GM11168 (cell line): ENCODE data around the gene KIF3C.
"Not testable (repeated sequence)": the region's sequence is repeated elsewhere in the genome, so short reads cannot be mapped to it uniquely, and the experiment has no call there.

Experiments used
- in situ Hi-C: fragments of 300-500 bp; cut with MboI; formaldehyde crosslinking; loops from one replicate; pipeline ENCODE4 v1.12.0; 2022; ENCODE audit warnings: low sequenced_read_pairs; ENCODE audit not compliant: unreplicated experiment

Gene KIF3C

DNA sequence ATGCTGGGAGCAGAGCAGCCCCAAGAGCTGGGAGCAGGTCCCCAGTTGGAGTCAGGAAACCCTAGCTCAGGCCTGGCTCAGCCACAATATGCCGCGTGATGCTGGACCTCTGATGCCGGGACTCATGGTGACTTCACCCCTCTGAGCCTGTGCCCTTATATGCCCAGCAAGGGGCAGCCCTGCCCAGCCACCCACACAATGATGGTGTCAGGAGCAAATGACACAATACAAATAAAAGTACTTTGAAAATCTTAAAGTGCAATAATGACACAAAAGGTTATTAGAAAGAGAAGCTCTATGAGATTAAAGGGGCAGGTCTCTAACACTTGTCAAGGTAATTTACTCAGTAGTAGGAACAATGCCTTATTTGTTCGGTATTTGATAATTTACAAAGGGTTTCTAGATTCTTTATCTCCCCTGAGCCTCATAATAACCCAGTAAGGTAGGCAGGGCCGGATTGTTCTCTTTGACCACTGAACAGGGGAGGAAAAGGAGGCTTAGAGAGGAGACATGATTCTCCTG, 18.3 kb upstream of the KIF3C start:
- in situ Hi-C loops = no loop called here

GRCh38 chr2:25999406-25999805, 17.1 kb upstream of the KIF3C start:
- in situ Hi-C loops = not testable (repeated sequence)

- in situ Hi-C loops = not testable (repeated sequence)
Observed at GRCh38 chr2:25998816-25999383, 16.6 kb upstream of the KIF3C start.

GRCh38 chr2:25996844-25997243, 14.5 kb upstream of the KIF3C start:
- in situ Hi-C loops = no loop called here

DNA sequence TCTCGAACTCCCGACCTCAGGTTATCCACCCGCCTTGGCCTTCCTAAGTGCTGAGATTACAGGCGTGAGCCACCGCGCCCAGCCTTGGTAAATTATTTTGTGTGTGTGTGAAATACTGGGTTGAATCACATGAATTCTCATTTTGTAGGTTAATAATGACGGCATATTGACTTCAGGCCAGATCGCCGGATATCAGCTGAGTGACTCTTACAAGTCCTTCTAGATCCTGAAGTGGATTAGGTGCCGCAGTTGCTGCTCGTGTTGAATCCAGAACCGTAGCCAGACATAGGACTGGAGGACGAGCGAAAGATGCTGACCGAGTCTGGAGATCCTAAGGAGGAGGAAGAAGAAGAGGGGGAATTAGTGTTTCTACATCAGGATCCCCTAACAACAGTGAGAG, 12.2 kb upstream of the KIF3C start:
- in situ Hi-C loops = no loop called here

GRCh38 chr2:25993049-25993448, 10.8 kb upstream of the KIF3C start:
- in situ Hi-C loops = no loop called here

GRCh38 chr2:25992556-25992955, 10.3 kb upstream of the KIF3C start:
- in situ Hi-C loops = no loop called here

GRCh38 chr2:25991965-25992364, 9.7 kb upstream of the KIF3C start:
- in situ Hi-C loops = no loop called here

DNA sequence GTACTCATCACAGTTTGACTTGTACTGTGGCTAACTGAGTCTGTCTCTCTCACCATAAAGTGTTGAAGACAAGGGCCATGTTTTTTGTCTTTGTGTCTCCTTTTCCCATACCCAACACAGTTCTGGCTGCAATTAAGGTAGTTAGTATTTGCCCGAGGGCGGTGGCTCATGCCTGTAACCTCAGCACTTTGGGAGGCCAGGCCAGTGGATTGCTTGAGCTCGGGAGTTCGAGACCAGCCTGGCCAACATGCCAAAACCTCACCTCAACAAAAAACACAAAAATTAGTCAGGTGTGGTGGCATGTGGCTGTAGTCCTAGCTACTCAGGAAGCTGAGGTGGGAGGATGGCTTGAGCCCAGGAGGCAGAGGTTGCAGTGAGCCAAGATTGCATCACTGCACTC, 6.9 kb upstream of the KIF3C start:
- in situ Hi-C loops = loop anchor here (10.0 kb wide), 1 partner anchor 156 kb away; no protein-coding TSS in a partner anchor

DNA sequence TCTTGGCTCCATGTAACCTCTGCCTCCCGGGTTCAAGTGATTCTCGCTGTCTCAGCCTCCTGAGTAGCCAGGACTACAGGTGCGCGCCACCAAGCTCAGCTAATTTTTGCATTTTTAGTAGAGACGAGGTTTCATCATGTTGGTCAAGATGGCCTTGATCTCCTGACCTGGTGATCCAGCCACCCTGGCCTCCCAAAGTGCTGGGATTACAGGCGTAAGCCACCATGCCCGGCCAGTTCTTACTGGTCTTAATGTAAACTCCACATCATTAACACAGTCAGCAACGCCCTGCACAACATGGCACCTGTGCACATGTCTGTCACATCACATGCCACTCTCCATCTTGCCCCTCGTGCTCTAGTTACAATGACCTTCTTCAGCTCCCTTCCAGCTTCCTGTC, 5.8 kb upstream of the KIF3C start:
- in situ Hi-C loops = loop anchor here (10.0 kb wide), 1 partner anchor 157 kb away; no protein-coding TSS in a partner anchor

GRCh38 chr2:25983735-25984134, 1.4 kb upstream of the KIF3C start:
- in situ Hi-C loops = loop anchor here (10.0 kb wide), 1 partner anchor 161 kb away; no protein-coding TSS in a partner anchor

GRCh38 chr2:25982968-25983280, 627 bp upstream of the KIF3C start:
- in situ Hi-C loops = loop anchor here (10.0 kb wide), 1 partner anchor 162 kb away; no protein-coding TSS in a partner anchor

GRCh38 chr2:25981596-25982272, 563 bp downstream of the KIF3C start:
- in situ Hi-C loops = loop anchor here (10.0 kb wide), 1 partner anchor 163 kb away; no protein-coding TSS in a partner anchor

DNA sequence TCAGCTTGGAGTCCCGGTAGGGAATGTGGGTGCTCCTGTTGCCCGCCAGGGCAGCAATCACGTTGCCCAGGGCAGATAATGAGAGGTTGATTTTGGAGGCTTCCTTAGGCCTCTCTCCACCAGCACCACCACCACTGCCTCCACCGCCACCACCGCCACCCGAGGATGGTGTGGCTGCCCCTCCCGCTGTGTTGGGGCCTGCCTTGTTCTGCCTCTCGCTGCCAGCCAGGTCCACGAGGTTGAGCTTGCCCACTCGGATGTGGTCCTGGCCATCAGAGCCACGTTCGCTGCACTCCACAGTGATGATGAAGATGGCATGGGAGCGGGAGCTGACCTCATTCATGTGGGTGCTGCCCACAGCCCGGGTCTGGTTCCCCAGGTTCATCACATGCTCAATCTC, 1.3 kb downstream of the KIF3C start:
- in situ Hi-C loops = loop anchor here (10.0 kb wide), 1 partner anchor 164 kb away; no protein-coding TSS in a partner anchor

DNA sequence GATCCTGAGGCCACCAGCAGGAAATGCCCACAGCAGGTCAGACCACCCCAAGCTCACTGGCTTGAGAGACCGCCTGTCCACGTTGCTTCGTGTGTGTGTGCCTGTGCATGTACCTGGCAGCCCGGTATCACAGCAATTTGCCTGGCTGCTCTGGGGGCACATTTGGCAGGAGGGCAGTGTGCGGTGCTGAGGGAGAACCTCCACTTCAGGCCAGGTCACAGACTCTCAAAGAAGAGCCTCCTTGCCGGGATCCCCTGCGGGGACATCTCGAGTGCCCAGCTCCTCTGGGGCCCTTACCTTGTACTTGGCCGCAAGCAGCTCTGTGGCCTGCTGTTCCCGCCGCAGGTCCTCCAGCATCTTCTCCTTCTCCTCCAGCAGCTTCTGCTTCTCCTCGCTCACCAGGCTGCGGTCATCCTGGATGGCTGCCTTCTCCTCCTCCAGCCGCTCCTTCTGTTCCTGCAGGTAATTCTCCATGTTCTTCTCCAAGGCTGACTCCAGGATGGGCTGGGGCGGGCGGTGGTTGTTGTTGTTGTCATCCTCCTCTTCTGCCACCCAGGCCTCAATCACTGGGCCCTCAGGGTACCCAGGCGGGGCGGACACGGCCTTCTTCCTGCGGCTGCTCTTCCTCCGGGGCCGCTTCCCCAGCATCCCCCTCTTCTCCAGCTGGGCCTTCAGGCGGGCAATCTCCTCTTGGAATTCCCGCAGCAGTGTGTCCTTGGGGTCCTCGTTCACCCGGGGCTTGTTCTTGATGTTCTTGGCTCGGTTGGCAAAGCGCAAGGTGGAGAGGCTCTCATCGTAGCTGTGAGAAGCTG, 2.0 kb downstream of the KIF3C start:
- in situ Hi-C loops = loop anchor here (10.0 kb wide), 1 partner anchor 165 kb away; no protein-coding TSS in a partner anchor

- in situ Hi-C loops = no loop called here
Observed at GRCh38 chr2:25979001-25979400, 3.3 kb downstream of the KIF3C start.

DNA sequence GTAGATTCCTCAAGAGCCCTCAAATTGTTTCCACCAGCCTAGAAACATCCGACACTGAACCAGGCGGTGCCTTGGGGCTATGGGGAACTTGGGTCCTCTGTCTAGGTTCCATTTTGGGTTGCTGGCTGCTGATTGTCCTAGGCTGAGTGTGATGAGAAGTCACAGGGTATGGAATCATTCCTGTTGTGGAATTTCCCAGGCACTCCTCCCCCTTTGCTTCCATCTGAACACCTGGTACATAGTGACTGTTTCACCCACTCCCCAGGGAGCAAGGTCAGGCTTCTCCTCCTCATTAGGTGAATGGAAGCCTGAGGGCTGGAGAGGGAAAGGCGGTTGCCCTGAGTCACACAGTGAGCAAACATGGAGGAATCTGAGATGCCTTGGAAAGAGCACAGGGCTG, 4.5 kb downstream of the KIF3C start:
- in situ Hi-C loops = no loop called here

- in situ Hi-C loops = no loop called here
Observed at GRCh38 chr2:25976983-25977741, 5.1 kb downstream of the KIF3C start.

DNA sequence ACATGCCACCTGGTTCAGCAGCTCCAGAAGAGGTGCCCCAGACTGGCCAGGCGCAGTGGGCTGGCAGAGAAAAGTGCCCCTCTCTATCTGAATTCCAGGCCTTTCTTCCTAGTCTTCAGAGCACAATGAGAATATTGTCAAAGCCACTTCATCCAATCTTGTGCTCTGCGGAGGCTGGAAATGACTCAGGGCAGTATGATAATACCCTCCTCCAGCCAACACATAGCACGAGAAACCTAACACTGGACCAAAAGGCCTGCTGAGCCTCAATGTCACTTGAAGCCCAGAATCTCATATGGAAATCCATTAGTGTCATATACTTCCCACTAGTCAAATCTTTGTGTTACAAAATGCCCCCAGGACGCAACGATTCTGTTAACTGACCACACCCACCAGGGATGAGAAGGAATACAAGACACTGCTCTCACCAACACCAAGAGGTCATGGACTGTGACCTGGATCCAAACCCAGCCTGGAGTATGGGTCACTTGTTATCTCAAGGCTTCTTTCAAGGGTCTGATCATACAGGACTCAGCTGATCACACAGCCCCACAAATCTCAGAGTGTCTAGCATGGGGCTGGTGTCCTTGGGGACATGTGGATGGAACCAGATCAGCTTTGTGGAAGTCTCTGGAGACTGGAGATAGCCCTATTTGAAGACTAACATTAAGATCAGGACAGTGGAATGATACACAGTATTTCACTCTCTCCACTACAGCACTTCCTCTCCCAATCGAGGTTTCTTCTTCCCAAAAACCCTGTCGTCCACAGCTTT, 10.1 kb downstream of the KIF3C start:
- in situ Hi-C loops = no loop called here
